Upper lobe of left lung (tissue), 4 donors: ENCODE data around the gene TEX101.

Experiments
- CTCF ChIP-seq, 6 experiments: fragments of 450-650 bp in 4 of 6; fragments of 200-600 bp in 2 of 6; sonication (generic) in 2 of 6; IDR thresholded peaks; one replicate each; pipeline ENCODE4 v1.5.1; 2016 to 2019; ENCODE audit warnings: antibody characterized with exemption in 6 of 6
- EP300 ChIP-seq, 4 donors: sonication (generic); formaldehyde crosslinking; IDR thresholded peaks; one replicate each; pipeline ENCODE4 v1.5.1; 2017; ENCODE audit warnings: antibody characterized with exemption in 4 of 4, control low read depth in 2 of 4
- POLR2A ChIP-seq, 4 donors: fragments of 450-650 bp; IDR thresholded peaks; one replicate each; pipeline ENCODE4 v1.5.1; 2016 to 2017; ENCODE audit warnings: antibody characterized with exemption in 4 of 4, mild to moderate bottlenecking in 2 of 4
- POLR2AphosphoS5 ChIP-seq, 2 donors: sonication (generic); formaldehyde crosslinking; IDR thresholded peaks; one replicate each; pipeline ENCODE4 v1.5.1; 2017; ENCODE audit warnings: antibody characterized with exemption in 2 of 2

- no peak for TF ChIP-seq POLR2A (IDR thresholded peaks at IDR 0.05)
- TF ChIP-seq POLR2AphosphoS5 (IDR thresholded peaks at IDR 0.05), result no peak
- TF ChIP-seq CTCF (IDR thresholded peaks at IDR 0.05), result no peak
- TF ChIP-seq EP300 (IDR thresholded peaks at IDR 0.05), result no peak
Observed at GRCh38 chr19:43408043-43408442, 6.6 kb upstream of the TEX101 start.
